ENCODE measurements around the gene ZBTB38. TPM values are rescaled to one million over a fixed set of nuclear protein-coding genes. Genes with fewer than 3 reads are reported as not detected.

Gene ZBTB38
- total RNA-seq, 1 donor from 2014 or later, result 101 TPM

GRCh38 chr3:141346839-141347238 lies 21.5 kb upstream of the ZBTB38 start:
- Histone ChIP-seq H3K27ac (no peak overlapping the region), H3K9me3 (no peaks in the 10 kb centered on the region), H3K4me1 (no peaks in the 10 kb centered on the region), H3K36me3 (no peaks in the 10 kb centered on the region), H3K4me3 (no peak overlapping the region), H3K27me3 (no peaks in the 10 kb centered on the region)
- intact Hi-C loops (cut with DNase I), result no loop called here
- DNase-seq (ENCODE audit: low spot score in 2 of 2), result no peak
- no peak for TF ChIP-seq CTCF (IDR thresholded peaks at IDR 0.05)

GRCh38 chr3:141348837-141349236 lies 19.5 kb upstream of the ZBTB38 start:
- TF ChIP-seq CTCF (IDR thresholded peaks at IDR 0.05), result no peak
- H3K9me3 ChIP-seq, result no peaks in the 10 kb centered on the region
- H3K4me3 ChIP-seq, result no peak overlapping the region
- intact Hi-C loops (cut with DNase I), result no loop called here
- H3K27ac ChIP-seq, result no peak overlapping the region
- no peaks in the 10 kb centered on the region for H3K27me3 ChIP-seq
- H3K36me3 ChIP-seq, result no peaks in the 10 kb centered on the region
- no peak for DNase-seq (ENCODE audit: low spot score in 2 of 2)
- H3K4me1 ChIP-seq, result no peaks in the 10 kb centered on the region

- TF ChIP-seq CTCF (IDR thresholded peaks at IDR 0.05), result no peak
- Histone ChIP-seq H3K27ac (no peak overlapping the region), H3K36me3 (no peaks in the 10 kb centered on the region), H3K4me3 (no peak overlapping the region), H3K27me3 (no peaks in the 10 kb centered on the region), H3K9me3 (no peaks in the 10 kb centered on the region), H3K4me1 (no peaks in the 10 kb centered on the region)
- intact Hi-C loops (cut with DNase I), result no loop called here
- DNase-seq (ENCODE audit: low spot score in 2 of 2), result no peak
Observed at GRCh38 chr3:141349711-141350110, 18.6 kb upstream of the ZBTB38 start.

- no peak overlapping the region for H3K4me3 ChIP-seq
- no peaks in the 10 kb centered on the region for H3K36me3 ChIP-seq
- no peaks in the 10 kb centered on the region for H3K9me3 ChIP-seq
- intact Hi-C loops (cut with DNase I), result no loop called here
- no peak overlapping the region for H3K27ac ChIP-seq
- DNase-seq (ENCODE audit: low spot score in 2 of 2), result no peak
- no peaks in the 10 kb centered on the region for H3K4me1 ChIP-seq
- H3K27me3 ChIP-seq, result no peaks in the 10 kb centered on the region
- TF ChIP-seq CTCF (IDR thresholded peaks at IDR 0.05), result no peak
Observed at GRCh38 chr3:141350666-141351065, 17.6 kb upstream of the ZBTB38 start.

- Histone ChIP-seq H3K4me1 (no peaks in the 10 kb centered on the region), H3K9me3 (no peaks in the 10 kb centered on the region), H3K36me3 (no peaks in the 10 kb centered on the region), H3K27ac (no peak overlapping the region), H3K4me3 (no peak overlapping the region), H3K27me3 (no peaks in the 10 kb centered on the region)
- no peak for DNase-seq (ENCODE audit: low spot score in 2 of 2)
- no peak for TF ChIP-seq CTCF (IDR thresholded peaks at IDR 0.05)
- intact Hi-C loops (cut with DNase I), result no loop called here
Observed at GRCh38 chr3:141352262-141352984, 15.9 kb upstream of the ZBTB38 start.

Data from ascending aorta (tissue), 2 donors.